A204.1 (cell line): ENCODE measurements around the gene RASGEF1C.

Source experiments
- FAIRE-seq: peaks from 2 replicates; lab custom pipeline; 2012; peaks lifted over from hg19 to GRCh38; lab: Jason Lieb, UNC

Gene RASGEF1C

GRCh38 chr5:180081481-180081880 is 127.5 kb downstream of the RASGEF1C start:
- no peak for FAIRE-seq

GRCh38 chr5:180080486-180081280 is 128.3 kb downstream of the RASGEF1C start:
- no peak for FAIRE-seq

DNA sequence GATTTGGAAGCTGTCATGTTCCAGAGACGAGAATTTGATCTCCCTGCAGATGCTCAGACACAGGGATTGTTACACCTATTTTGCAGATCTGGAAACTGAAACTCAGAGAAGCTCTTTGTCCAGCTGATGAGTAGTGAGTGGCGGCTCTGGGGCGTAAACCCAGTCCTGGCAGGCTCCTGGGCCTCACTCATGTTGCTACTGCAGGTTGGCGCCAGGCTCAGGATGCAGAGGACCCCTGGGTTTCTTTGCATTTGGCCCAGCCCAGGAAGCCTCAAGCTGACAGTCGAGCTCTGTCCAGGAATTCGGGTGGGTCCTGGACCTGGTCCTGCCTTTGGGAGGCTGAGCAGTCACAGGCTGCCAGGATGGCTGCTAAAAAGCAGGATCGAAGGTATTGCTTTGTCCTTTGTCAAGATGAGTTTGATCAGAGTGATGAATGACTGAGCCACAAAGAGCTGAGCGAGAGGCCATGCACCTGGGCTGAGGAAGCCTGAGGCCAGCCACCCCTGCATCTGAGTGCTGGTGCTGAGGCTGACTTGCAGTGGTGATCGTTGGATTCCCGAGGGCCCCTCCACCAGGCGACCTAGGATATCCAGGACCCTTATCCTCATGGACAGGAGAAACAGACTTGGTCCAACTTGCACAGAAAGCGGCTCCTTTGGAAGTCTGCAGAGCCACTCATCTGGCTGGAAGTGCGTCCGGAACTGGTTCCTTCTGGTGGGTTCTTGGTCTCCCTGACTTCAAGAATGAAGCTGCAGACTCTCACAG is 129.1 kb downstream of the RASGEF1C start:
- no peak for FAIRE-seq

DNA sequence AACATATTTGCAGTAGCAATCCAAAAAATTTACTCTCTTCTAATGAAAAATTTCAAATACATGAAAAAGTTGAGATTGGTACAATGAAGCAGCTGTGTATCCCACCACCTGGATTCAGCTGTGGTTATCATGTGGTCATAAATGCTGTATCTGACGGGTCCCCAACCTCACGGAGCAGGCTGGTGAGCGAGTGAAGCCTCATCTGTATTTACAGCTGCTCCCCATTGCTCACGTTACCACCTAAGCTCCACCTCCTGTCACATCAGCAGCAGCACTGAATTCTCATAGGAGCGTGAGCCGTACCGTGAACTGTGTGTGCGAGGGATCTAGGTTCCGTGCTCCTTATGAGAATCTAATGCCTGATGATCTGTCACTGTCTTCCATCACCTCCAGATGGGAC is 130.7 kb downstream of the RASGEF1C start:
- FAIRE-seq, result no peak

DNA sequence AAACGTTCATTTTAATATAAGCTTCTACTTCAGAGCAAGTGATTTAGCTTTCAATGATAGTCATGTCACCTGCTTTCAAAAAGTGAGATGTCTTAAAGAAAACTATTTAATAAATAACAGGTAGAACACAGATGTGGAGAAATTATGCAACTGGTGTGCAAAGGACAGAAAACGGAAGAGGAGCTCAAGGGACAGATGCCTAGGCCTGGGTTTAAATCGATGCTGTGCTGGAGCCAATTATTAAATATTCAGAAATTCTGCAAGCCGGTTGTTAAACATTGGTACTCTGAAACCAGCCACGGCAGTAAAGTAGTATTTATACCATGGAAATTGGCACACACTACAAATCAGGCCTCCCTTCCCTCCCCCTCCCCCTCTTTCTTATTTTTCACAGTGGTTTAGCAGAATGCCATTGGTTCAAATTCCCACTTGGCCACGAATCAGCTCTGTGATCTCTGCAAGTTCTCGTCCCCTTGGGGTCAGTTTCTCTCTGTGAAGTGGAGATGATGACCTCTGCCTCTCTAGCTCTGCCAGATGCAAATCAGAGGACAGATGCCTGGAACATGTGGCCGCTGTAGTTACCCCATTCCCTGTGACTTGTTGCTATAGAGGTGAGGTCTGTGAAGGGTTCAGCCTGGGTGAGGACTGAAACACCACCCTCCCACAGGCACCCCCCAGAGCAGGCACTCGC is 131.3 kb downstream of the RASGEF1C start:
- no peak for FAIRE-seq

DNA sequence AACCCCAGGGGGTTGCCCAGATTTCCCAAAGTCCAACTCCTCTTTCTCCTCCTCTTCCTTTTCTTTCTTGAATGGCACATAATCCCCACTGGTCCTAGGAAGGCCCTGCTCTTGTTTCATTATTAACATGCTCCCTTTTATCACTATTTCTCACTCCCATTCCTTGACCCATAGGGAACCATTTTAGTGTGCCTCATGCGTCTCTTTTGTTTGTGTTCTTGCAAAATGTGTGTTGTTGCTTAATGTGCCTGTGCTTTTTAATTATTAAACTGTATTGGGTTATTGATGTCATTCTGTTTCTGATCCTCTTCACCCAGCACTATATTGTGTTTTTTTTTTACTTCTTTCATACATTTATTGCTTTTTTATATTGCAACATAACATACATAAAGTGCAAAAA is 133.3 kb downstream of the RASGEF1C start:
- no peak for FAIRE-seq

DNA sequence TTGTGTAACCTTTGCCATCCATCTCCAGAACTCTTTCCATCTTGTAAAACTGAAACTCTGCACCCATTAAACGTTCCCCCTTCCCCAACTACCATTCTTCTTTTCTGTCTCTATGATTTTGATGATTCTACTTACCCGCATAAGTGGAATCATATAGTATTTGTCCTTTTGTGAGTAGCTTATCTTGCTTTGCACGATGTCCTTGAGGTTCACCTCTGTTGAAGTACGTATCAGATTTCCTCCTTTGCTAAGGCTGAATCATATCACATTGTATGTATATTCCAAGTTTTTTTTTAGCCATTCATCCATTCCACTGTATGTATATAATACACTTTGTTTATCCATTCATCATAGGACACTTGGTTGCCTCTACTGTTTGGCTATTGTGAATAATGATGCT is 134.5 kb downstream of the RASGEF1C start:
- no peak for FAIRE-seq

- no peak for FAIRE-seq
These were observed 136.5 kb downstream of the RASGEF1C start for GRCh38 chr5:180072556-180072955.

DNA sequence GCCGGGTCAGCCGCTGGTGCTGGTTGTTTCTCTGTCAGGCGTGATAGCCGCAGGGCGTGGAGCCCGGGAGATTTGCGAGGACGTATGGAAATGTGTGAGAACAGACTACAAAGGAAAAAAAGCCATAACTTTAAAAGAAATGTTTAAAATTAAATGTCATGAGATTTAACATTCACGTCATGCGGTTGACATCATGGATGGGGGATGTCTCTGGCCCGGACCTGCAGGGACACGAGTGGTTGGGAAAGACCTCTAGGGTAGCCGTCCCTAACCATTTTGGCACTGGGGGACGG is 136.8 kb downstream of the RASGEF1C start:
- FAIRE-seq, result no peak

DNA sequence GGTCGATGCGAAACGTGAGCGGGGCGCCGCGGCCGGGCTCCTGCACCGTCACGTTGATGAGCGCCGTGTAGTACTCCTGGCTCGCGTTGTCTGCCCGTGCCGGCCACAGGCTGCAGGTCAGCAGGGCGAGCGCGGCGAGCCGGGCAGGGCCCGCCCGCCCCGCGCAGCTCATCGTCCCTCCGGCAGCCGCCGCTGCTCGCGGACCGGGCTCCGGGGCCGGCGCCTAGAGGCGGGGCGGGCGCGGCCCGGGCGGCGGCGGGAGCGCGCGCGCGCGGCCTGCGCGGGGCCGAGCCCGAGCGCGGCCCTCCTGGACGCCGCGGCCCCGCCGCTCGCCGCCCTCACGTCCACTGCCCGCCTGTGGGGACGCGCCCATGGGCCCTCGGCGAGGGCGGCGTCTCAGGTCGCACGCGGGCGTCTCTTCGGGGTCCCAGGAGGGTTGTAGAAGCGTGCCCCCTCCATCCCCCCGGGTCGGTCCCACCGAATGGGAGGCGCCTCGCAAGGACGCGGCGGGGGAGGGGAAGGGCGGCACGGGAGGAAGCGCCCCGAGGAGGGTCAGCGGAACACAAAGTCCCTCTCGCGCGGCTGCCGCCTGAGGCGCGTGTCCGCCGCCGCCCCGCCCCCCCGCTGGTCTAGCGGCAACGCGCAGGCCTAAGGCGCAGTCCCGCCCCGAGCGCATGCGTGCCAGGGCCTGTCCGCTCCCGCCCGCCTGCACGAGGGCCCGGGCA is 137.3 kb downstream of the RASGEF1C start, which contains the start of gene RNF130:
RNF130 (minus strand) TSS at position 229 of the 725 bp plus-strand sequence; CDS start at position 172, 57 bp downstream.
- FAIRE-seq, result no peak

DNA sequence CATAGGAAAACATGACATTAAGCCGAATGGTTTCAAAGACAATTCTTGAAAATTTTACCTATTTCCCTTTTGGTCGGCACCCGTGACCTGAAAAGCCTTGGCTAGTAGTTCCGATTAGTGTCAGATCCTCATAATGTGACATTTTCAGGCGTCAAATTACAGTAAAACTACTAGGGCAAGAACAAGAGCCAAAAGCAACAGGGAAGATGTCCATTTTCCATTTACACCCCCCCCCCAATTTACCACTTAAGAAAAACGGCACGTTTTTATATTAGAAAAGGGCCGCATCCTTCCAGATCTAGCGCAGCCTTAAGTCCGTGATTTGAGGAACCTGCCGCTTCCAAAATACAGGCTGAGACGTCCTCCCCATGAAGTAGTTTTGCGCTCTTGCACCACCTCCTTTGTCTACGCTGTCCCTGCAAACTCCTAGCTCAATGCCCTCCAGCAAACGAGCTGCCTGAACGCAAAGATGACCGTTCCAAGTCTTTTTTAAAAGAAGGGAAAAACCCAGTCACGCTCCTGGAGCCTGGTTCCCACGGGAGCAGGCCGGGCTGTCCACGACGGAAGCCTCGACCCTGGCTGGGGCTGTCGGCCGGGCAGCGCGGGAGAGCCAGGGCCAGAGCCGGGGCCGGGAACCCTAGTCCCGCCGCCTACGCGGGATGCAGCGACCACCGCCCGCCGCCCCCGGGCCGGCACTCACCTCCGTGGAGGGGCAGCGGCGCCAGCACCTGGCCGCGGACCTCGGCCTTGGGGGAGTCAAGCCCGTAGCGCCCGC is 138.1 kb downstream of the RASGEF1C start:
- FAIRE-seq, result no peak

DNA sequence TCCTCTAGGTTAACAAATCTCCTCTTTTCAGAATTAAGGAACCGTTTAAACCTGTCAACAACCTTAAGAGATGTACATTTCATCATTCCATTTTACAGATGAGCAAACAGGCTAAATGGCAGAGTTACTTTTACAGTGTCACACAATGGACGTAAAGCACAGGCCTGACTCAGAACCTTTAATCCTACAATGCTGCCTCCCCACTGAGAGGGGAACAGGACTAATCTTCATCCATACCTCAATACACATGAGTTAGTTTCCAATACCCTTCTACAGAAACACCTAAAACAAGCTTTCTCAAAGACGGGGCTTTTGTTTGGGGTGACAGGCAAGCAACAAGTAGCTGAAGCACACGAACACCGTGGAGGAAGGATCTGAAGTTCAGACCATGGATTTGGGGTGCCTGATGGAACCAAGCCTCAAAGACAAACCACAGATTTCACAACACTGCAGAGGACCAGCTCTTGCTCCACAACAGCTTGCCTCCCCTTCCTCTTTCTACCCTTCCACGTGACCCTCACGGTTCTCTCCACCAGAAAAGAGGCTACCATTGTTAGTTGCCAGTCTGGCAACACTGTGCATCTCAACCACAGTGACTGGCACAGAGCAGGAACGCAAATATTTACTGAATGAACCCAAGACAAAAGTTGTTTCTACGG is 139.3 kb downstream of the RASGEF1C start:
- FAIRE-seq, result no peak

GRCh38 chr5:180068519-180069090 is 140.4 kb downstream of the RASGEF1C start:
- peak; percentile 47 for FAIRE-seq

- FAIRE-seq, result no peak
These were observed 141.0 kb downstream of the RASGEF1C start for GRCh38 chr5:180067986-180068385.

GRCh38 chr5:180060192-180060591 is 148.8 kb downstream of the RASGEF1C start:
- no peak for FAIRE-seq

GRCh38 chr5:180059326-180059725 is 149.7 kb downstream of the RASGEF1C start:
- FAIRE-seq, result no peak

DNA sequence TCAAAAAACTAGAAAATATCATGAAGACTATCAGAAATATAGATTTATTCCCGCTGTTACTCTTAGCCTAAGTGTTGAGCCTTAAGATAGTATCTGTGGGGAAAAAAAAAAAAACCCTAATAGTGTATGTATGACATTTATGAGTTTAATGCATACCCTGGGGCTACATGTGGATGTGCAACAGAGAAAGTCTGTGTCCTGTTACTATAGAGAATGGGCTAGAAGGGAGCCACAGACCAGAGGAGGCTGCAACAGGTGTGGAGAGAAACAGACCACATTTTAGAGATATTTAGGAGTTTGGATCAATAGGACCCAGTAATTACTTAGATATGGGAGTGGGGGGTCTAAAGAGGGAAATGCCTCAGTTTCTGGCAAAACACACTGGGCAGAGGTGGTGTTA is 152.9 kb downstream of the RASGEF1C start:
- FAIRE-seq, result no peak

- no peak for FAIRE-seq
These were observed 154.8 kb downstream of the RASGEF1C start for GRCh38 chr5:180054226-180054625.

DNA sequence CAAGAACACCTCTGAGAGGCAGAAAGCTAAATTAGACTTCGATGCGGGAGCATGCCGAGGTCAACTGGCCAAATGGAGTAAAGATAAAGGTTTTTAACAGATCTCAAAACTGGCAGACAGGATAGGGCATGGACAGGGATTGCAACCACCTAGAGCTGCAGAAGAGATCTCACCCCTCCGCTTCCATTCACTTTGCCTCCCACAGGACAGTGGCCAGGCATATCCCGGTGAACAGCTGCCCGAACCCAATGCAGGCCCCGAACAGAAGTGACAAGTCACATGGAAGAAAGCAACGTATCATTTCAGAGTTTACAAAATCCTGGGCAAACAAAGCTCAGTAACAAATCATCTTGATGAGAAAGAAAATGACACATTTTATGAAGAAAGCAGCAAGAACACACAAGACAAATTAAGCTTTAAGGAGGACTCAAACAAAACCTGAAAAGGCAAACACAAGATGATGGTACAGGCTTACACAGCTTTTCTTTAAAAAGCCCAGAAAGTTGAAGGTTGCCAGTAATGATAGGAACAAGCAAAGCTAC is 155.9 kb downstream of the RASGEF1C start:
- no peak for FAIRE-seq

DNA sequence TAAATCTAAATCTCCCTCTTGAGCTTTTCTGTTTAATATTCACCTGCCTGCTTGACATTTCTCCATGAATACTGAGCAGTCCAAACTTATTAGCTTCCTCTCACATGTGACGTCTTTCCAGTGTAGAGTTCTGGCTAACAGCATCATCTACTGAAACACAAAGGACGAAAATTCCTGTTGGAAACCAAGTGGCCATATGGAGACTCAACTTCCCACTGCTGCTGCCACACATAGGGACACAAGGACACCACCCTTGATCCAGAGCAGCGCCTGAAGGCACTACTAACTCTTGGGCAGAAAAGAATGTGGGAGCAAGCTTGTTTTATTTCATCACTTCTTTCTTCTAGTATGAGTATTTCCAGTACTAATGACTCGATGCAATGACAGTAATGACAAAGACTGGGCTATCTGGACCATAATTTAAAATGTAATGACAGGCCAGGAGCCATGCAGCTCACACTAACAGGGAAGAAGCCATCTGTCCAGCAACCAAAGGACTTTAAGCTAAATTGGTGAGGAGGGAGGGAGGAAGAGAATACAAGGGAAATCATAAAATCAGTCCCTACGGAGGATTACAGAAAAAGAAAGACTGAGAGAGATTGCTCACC is 156.7 kb downstream of the RASGEF1C start:
- no peak for FAIRE-seq
